Progenitor cell of endocrine pancreas (in vitro differentiated cells): ENCODE results near the gene RETN. TPM values are rescaled to one million over a fixed set of nuclear protein-coding genes. Genes with fewer than 3 reads are reported as not detected.
"Not testable (repeated sequence)": the region's sequence is repeated elsewhere in the genome, so short reads cannot be mapped to it uniquely, and the experiment has no call there.

Experiments
- DNase-seq: peaks from one replicate; pipeline ENCODE4 v3.0.0; 2021; ENCODE audit warnings: low spot score; ENCODE audit not compliant: unreplicated experiment
- H3K27ac Mint-ChIP-seq: 2 replicates; pipeline ENCODE4 v1.8.0; 2021; ENCODE audit warnings: mild to moderate bottlenecking, moderate library complexity, mixed read lengths
- H3K27me3 Mint-ChIP-seq: 2 replicates; pipeline ENCODE4 v1.8.0; 2021; ENCODE audit warnings: mixed read lengths
- H3K36me3 Mint-ChIP-seq: 2 replicates; pipeline ENCODE4 v1.8.0; 2022; ENCODE audit warnings: mixed read lengths; ENCODE audit not compliant: insufficient read depth
- H3K4me1 Mint-ChIP-seq: 2 replicates; pipeline ENCODE4 v1.8.0; 2021; ENCODE audit warnings: low read depth, mixed read lengths
- H3K4me3 Mint-ChIP-seq: 2 replicates; pipeline ENCODE4 v1.8.0; 2021; ENCODE audit warnings: low read depth, mild to moderate bottlenecking, moderate library complexity, mixed read lengths
- H3K9me3 Mint-ChIP-seq: 2 replicates; pipeline ENCODE4 v1.8.0; 2021; ENCODE audit warnings: low read depth, mixed read lengths
- total RNA-seq: library from RNA; stranded (reverse); gene quantifications from 2 replicates; pipeline ENCODE4 v1.2.1, GENCODE V29; 2021
- TF ChIP-seq, protein P1 (sequence below): fragments of 200-600 bp; sonication (generic); IDR thresholded peaks from one replicate; pipeline ENCODE4 v1.5.0; 2021; ENCODE audit warnings: antibody characterized with exemption, mild to moderate bottlenecking; ENCODE audit not compliant: unreplicated experiment

RETN gene
- total RNA-seq, 1 donor from 2014 or later, result not detected

DNA sequence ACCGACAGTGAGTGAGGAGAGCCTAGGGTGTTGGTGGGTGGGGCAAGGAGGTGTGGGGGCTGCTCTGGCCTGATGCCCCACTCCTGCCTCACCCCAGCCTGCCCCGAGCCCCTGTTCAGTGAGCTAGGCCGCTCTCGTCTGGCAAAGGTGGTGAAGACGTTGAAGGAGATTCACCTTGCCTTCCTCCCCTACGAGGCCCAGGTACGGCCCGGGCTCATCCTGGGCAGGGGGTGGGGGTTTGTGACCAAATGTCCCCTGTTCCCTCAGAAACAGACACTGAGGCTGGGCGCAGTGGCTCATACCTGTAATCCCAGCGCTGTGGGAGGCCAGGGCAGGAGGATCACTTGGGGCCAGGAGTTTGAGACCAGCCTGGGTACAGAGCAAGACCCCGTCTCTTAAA lies 28.0 kb upstream of the RETN start:
- DNase-seq, result no peak
- peaks cover 3% of the 10 kb centered on the region for H3K27me3 Mint-ChIP-seq
- H3K27ac Mint-ChIP-seq, result no peak overlapping the region
- H3K4me1 Mint-ChIP-seq, result no peaks in the 10 kb centered on the region
- peaks cover 5% of the 10 kb centered on the region for H3K36me3 Mint-ChIP-seq
- H3K9me3 Mint-ChIP-seq, result no peaks in the 10 kb centered on the region
- TF ChIP-seq, protein P1, sequence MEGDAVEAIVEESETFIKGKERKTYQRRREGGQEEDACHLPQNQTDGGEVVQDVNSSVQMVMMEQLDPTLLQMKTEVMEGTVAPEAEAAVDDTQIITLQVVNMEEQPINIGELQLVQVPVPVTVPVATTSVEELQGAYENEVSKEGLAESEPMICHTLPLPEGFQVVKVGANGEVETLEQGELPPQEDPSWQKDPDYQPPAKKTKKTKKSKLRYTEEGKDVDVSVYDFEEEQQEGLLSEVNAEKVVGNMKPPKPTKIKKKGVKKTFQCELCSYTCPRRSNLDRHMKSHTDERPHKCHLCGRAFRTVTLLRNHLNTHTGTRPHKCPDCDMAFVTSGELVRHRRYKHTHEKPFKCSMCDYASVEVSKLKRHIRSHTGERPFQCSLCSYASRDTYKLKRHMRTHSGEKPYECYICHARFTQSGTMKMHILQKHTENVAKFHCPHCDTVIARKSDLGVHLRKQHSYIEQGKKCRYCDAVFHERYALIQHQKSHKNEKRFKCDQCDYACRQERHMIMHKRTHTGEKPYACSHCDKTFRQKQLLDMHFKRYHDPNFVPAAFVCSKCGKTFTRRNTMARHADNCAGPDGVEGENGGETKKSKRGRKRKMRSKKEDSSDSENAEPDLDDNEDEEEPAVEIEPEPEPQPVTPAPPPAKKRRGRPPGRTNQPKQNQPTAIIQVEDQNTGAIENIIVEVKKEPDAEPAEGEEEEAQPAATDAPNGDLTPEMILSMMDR, result no peak
- no peak overlapping the region for H3K4me3 Mint-ChIP-seq

DNA sequence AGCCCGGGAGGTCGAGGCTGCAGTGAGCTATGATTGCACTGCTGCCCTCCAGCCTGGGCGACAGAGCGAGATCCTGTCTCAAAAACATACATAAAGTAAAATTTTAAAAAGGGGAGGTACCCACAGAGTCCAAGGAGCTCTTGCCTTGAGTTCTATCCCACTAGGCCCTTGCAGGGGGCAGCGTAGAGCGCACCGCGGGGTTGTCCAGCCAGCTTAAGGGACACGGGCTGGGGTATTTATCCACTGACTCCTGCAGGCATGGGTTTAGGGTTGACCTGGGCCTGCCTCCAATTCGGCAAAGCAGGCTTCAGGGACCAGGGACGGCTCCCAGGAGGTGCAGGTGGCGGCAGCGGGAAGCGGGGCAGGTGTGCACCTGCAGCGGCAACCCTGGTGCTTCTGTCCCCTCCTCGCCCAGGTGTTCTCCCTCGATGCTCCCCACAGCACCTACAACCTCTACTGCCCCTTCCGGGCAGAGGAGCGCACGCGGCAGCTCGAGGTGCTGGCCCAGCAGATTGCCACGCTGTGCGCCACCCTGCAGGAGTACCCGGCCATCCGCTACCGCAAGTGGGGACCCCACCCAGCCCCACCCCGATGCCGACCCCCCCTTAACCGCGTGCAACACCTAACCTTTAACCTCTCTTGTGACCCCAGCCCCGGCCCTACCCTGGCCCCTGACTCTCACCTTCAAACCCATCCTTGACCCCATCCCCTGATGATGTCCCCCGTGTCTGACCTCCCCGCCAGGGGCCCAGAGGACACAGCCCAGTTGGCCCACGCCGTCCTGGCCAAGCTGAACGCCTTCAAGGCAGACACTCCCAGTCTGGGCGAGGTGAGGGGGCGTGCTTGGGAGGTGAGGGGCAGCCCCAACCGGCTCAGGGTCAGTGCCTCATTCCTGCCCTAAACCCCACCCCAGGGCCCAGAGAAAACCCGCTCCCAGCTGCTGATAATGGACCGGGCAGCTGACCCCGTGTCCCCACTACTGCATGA lies 27.3 kb upstream of the RETN start:
- Mint-ChIP-seq H3K9me3 (no peaks in the 10 kb centered on the region), H3K27me3 (no peaks in the 10 kb centered on the region), H3K4me3 (no peak overlapping the region), H3K36me3 (peaks cover 6% of the 10 kb centered on the region), H3K4me1 (no peaks in the 10 kb centered on the region), H3K27ac (no peak overlapping the region)
- DNase-seq, result no peak
- TF ChIP-seq, protein P1, result peak; percentile 28

DNA sequence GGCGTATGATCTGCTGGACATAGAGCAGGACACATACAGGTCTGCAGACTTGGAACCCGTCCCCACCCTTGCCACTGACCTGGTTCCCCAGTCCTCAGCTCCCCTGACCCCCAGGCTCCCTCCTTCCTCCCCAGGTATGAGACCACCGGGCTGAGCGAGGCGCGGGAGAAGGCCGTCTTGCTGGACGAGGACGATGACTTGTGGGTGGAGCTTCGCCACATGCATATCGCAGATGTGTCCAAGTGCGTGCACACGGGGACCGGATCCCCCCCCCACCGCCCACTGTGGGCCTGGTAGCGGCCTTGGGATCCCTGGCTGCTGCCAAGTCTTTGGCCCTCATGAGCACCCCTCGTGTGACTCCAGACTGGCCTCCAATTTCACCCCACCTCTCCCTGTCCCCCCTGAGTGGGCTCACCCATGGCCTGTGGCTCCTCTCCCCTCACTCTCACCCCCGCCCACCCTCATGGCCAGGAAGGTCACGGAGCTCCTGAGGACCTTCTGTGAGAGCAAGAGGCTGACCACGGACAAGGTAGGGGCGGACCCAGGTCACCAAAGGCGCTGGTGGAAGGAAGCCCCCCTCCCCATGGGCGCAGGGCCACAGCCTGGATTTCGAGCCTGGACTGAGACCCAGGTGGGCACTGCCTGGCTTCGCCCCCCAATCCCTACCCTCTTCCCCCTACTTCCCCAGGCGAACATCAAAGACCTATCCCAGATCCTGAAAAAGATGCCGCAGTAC lies 26.4 kb upstream of the RETN start:
- no peak overlapping the region for H3K27ac Mint-ChIP-seq
- no peak for DNase-seq
- H3K36me3 Mint-ChIP-seq, result peaks cover 6% of the 10 kb centered on the region
- TF ChIP-seq, protein P1, result no peak
- H3K4me1 Mint-ChIP-seq, result no peaks in the 10 kb centered on the region
- H3K27me3 Mint-ChIP-seq, result no peaks in the 10 kb centered on the region
- H3K4me3 Mint-ChIP-seq, result no peak overlapping the region
- no peaks in the 10 kb centered on the region for H3K9me3 Mint-ChIP-seq

DNA sequence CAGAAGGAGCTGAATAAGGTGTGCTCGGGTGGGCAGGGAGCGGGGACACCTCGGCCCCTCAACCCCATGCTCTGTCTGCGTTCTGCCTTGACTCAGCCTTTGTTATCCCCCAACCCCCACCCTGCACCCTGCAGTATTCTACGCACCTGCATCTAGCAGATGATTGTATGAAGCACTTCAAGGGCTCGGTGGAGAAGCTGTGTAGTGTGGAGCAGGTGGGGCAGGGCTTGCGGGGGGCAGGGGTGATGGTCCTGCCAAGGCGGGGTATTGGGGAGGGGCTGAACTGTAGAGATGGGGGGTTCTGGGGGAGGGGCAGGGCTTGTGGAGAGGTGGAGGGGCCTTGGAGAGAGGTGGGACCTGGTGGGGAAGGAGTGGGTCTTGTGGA lies 25.8 kb upstream of the RETN start:
- DNase-seq, result no peak
- no peaks in the 10 kb centered on the region for H3K27me3 Mint-ChIP-seq
- H3K27ac Mint-ChIP-seq, result no peak overlapping the region

DNA sequence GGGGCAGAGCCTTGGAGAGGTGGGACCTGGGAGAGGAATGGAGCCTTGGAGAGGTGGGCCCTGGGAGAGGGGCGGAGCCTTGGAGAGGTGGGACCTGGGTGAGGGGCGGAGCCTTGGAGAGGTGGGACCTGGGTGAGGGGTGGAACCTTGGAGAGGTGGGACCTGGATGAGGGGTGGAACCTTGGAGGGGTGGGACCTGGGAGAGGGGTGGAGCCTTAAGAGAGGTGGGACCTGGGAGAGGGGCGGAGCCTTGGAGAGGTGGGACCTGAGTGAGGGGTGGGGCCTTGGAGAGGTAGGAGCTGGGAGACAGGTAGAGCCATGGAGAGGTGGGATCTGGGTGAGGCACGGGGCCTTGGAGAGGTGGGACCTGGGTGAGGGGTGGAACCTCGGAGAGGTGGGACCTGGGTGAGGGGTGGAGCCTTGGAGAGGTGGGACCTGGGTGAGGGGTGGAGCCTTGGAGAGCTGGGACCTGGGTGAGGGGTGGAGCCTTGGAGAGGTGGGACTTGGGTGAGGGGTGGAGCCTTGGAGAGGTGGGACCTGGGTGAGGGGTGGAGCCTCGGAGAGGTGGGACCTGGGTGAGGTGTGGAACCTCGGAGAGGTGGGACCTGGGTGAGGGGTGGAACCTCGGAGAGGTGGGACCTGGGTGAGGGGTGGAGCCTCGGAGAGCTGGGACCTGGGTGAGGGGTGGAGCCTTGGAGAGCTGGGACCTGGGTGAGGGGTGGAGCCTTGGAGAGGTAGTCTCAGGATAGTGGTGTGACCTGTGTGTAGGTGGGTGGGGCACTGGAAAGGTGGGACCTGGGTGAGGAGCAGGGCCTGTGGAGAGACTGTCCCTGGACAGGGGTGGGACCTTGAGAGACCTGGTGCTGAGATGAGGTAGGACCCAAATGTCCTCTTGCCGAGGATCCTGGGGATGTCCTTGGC lies 25.0 kb upstream of the RETN start:
- H3K27ac Mint-ChIP-seq, H3K36me3 Mint-ChIP-seq, H3K4me1 Mint-ChIP-seq, H3K9me3 Mint-ChIP-seq, DNase-seq, H3K27me3 Mint-ChIP-seq, H3K4me3 Mint-ChIP-seq: not testable (repeated sequence)

More for the DNA sequence above, 25.8 kb upstream of the RETN start:
- TF ChIP-seq, protein P1, result no peak
- Mint-ChIP-seq H3K9me3 (no peaks in the 10 kb centered on the region), H3K4me1 (no peaks in the 10 kb centered on the region), H3K4me3 (no peak overlapping the region), H3K36me3 (peaks cover 6% of the 10 kb centered on the region)
